Islet of Langerhans (tissue), 1 donor: ENCODE data around the gene PKP3.
"Not testable (repeated sequence)": the region's sequence is repeated elsewhere in the genome, so short reads cannot be mapped to it uniquely, and the experiment has no call there.

ENCODE experiments used
- FAIRE-seq: peaks from one replicate; lab custom pipeline; 2011; peaks lifted over from hg19 to GRCh38; lab: Jason Lieb, UNC

The PKP3 gene

GRCh38 chr11:413120-414081, 19.4 kb downstream of the PKP3 start:
- FAIRE-seq: no peak

- FAIRE-seq: no peak
These were observed 20.4 kb downstream of the PKP3 start for GRCh38 chr11:414318-414857.

GRCh38 chr11:415640-416041, 21.6 kb downstream of the PKP3 start:
- no peak for FAIRE-seq

- no peak for FAIRE-seq
These were observed 22.2 kb downstream of the PKP3 start for GRCh38 chr11:416051-416756.

- no peak for FAIRE-seq
These were observed 23.0 kb downstream of the PKP3 start for GRCh38 chr11:416757-417621.

GRCh38 chr11:417652-418342, 23.8 kb downstream of the PKP3 start:
- no peak for FAIRE-seq

- no peak for FAIRE-seq
These were observed 24.6 kb downstream of the PKP3 start for GRCh38 chr11:418343-419247.

GRCh38 chr11:419248-420005, 25.4 kb downstream of the PKP3 start:
- FAIRE-seq: no peak

- no peak for FAIRE-seq
These were observed 26.3 kb downstream of the PKP3 start for GRCh38 chr11:420054-420910.

GRCh38 chr11:420911-421321, 26.9 kb downstream of the PKP3 start:
- no peak for FAIRE-seq

GRCh38 chr11:422249-422656, 28.2 kb downstream of the PKP3 start:
- FAIRE-seq: no peak

GRCh38 chr11:424232-424631, 30.2 kb downstream of the PKP3 start:
- FAIRE-seq: no peak

GRCh38 chr11:424766-425165, 30.8 kb downstream of the PKP3 start:
- FAIRE-seq: not testable (repeated sequence)

GRCh38 chr11:425301-425700, 31.3 kb downstream of the PKP3 start:
- no peak for FAIRE-seq

- FAIRE-seq: no peak
These were observed 32.8 kb downstream of the PKP3 start for GRCh38 chr11:426851-427250.

- FAIRE-seq: no peak
These were observed 34.3 kb downstream of the PKP3 start for GRCh38 chr11:428295-428694.

- no peak for FAIRE-seq
These were observed 35.4 kb downstream of the PKP3 start for GRCh38 chr11:429391-429790.

- FAIRE-seq: no peak
These were observed 36.0 kb downstream of the PKP3 start for GRCh38 chr11:429931-430456.
